Muscle of leg (tissue), 16 donors: Measurements from ENCODE around the gene GMPPB. TPM values are rescaled to one million over a fixed set of nuclear protein-coding genes. Genes with fewer than 3 reads are reported as not detected.
A peak's percentile ranks its signal among the peaks of the same experiment; 100 is the strongest.

Experiments
- DNase-seq: peaks from one replicate; pipeline ENCODE4 v3.0.0; 2013
- H3K27ac ChIP-seq: one replicate; pipeline ENCODE4 v1.5.1; 2013; ENCODE audit warnings: mild to moderate bottlenecking, low read length, control low read depth
- H3K27me3 ChIP-seq: one replicate; pipeline ENCODE4 v1.6.1; 2013; ENCODE audit warnings: low read length; ENCODE audit not compliant: control insufficient read depth, insufficient read depth
- H3K36me3 ChIP-seq: one replicate; pipeline ENCODE4 v1.6.1; 2013; ENCODE audit warnings: low read length; ENCODE audit not compliant: control insufficient read depth, insufficient read depth
- H3K4me1 ChIP-seq: one replicate; pipeline ENCODE4 v1.6.1; 2013; ENCODE audit warnings: low read length; ENCODE audit not compliant: control insufficient read depth, insufficient read depth
- H3K4me3 ChIP-seq: one replicate; pipeline ENCODE4 v1.5.1; 2013; ENCODE audit warnings: low read length, control low read depth
- H3K9me3 ChIP-seq: replicated peaks from 2 replicates; pipeline ENCODE4 v1.6.1; 2013; ENCODE audit warnings: low read depth, low read length; ENCODE audit not compliant: control insufficient read depth
- WGBS: methylation state at CpG from one replicate; pipeline ENCODE4 v1.1.5; 2013; ENCODE audit warnings: missing lambda C conversion rate; ENCODE audit not compliant: insufficient coverage; 5-methylcytosine and 5-hydroxymethylcytosine counted together
- long read RNA-seq, 11 donors: transcript quantifications; one replicate each; lab custom pipeline, GENCODE V29; 2026
- polyA plus RNA-seq, 8 donors: library from polyadenylated mRNA; unstranded; fragments of 120-200 nt; gene quantifications; one replicate each; pipeline versions ENCODE4 v1.2.1 to v1.2.3, GENCODE V29; 2013; ENCODE audit warnings: inconsistent platforms in 1 of 8, low replicate concordance in 1 of 8; ENCODE audit not compliant: insufficient read length in 8 of 8, insufficient read depth in 1 of 8
- total RNA-seq: library from RNA; stranded (reverse); fragments of 120-200 nt; gene quantifications from one replicate; pipeline ENCODE4 v1.2.4, GENCODE V29; 2013

Gene GMPPB
- total RNA-seq: 12.2 TPM
- 10 to 100 TPM; 11.1 to 15.3 (median 12.7) TPM for polyA plus RNA-seq
- long read RNA-seq, donor 1, partial matches to known transcripts: 0 of 2 reads
- long read RNA-seq, donor 1, other reads (novel, unspliced or antisense): 0 of 2 reads
- long read RNA-seq, donor 2: 0 reads
- long read RNA-seq, donor 3, partial matches to known transcripts: 0 of 2 reads
- long read RNA-seq, donor 3, other reads (novel, unspliced or antisense): 0 of 2 reads
- long read RNA-seq, donor 4, partial matches to known transcripts: 11 of 16 reads
- long read RNA-seq, donor 4, other reads (novel, unspliced or antisense): 0 of 16 reads
- long read RNA-seq, donor 5, transcript GMPPB-202 (9 exons, 1,582 nt): major isoform, 6 of 25 reads
- long read RNA-seq, donor 5, partial matches to known transcripts: 19 of 25 reads
- long read RNA-seq, donor 5, other reads (novel, unspliced or antisense): 0 of 25 reads
- long read RNA-seq, donor 6, transcript GMPPB-202 (9 exons, 1,582 nt): major isoform, 12 of 16 reads
- long read RNA-seq, donor 6, partial matches to known transcripts: 0 of 16 reads
- long read RNA-seq, donor 6, other reads (novel, unspliced or antisense): 0 of 16 reads
- long read RNA-seq, donor 7, partial matches to known transcripts: 0 of 2 reads
- long read RNA-seq, donor 7, other reads (novel, unspliced or antisense): 0 of 2 reads
- long read RNA-seq, donor 8, partial matches to known transcripts: 6 of 6 reads
- long read RNA-seq, donor 8, other reads (novel, unspliced or antisense): 0 of 6 reads
- long read RNA-seq, donor 9, partial matches to known transcripts: 0 of 5 reads
- long read RNA-seq, donor 9, other reads (novel, unspliced or antisense): 0 of 5 reads
- long read RNA-seq, donor 10, partial matches to known transcripts: 10 of 13 reads
- long read RNA-seq, donor 10, other reads (novel, unspliced or antisense): 0 of 13 reads
- long read RNA-seq, donor 11, partial matches to known transcripts: 0 of 4 reads
- long read RNA-seq, donor 11, other reads (novel, unspliced or antisense): 0 of 4 reads

DNA sequence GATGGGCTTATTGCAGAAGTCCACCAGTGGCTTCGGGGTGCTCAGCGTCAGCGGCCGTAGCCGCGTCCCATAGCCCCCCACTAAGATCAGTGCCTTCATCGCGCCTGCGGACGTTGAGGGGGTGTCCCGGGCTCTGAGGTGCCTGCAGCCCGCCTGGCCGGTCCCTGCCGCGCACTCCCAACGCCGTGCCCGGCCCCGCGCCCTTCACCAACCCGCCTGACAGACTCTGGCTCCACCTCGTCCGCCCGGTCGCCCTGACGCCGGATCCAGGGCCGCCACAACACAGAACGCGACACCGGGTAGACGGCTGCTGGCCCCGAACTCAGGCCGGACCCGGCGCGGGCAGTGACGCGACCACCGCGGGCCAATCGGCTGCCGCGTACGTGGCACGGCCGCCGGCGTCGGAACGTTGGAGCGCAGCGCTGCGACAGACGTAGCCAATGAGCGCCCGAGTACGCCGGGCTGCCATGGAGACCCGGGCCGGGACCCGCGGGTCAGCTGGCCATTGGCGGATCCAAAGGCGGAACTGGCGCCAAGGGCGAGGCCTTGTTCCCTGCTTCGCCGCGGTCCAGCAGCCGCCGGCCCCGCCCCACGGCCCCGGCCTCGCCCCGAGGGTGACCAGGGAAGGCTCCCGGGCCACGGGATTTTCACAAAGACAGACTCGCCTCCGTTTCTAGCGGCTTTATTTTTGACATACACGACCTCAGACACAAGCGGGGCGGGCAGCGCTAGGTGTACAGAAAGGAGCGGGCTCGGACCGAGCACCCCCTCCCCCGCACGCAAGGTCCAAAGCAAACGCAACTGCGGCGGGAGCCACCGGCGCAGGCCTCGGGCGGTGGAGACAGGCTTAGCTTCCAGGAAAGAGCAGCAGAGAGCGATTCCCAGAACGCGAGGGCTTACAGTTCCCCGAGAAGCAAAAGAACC is at the start of gene GMPPB:
Gene GMPPB (minus strand): TSS at position 324 of the 924 bp plus-strand sequence. CDS start 225 bp downstream, at position 99.
- Histone ChIP-seq H3K9me3 (no peaks in the 10 kb centered on the region), H3K27ac (peak within 1 kb of the TSS; percentile 95), H3K4me3 (peak within 1 kb of the TSS; percentile 99), H3K36me3 (peaks cover 62% of the 10 kb centered on the region), H3K27me3 (no peaks in the 10 kb centered on the region), H3K4me1 (peaks cover 30% of the 10 kb centered on the region)
- under 1% methylated on average over 99 of the region's 102 CpGs for WGBS
- peak; percentile 99 for DNase-seq

- Histone ChIP-seq H3K27ac (no peak overlapping the region), H3K36me3 (peaks cover 7% of the 10 kb centered on the region), H3K4me3 (no peak overlapping the region), H3K9me3 (no peaks in the 10 kb centered on the region), H3K27me3 (no peaks in the 10 kb centered on the region), H3K4me1 (no peaks in the 10 kb centered on the region)
- no peak for DNase-seq
- no CpG with 5 or more reads among the region's 2 CpGs for WGBS
Measured at GRCh38 chr3:49772703-49773102, 49.0 kb upstream of the GMPPB start.

- WGBS: no CpG with 5 or more reads among the region's 1 CpG
- Histone ChIP-seq H3K4me3 (no peak overlapping the region), H3K4me1 (no peaks in the 10 kb centered on the region), H3K36me3 (peaks cover 7% of the 10 kb centered on the region), H3K27ac (no peak overlapping the region), H3K9me3 (no peaks in the 10 kb centered on the region), H3K27me3 (no peaks in the 10 kb centered on the region)
- no peak for DNase-seq
Measured at GRCh38 chr3:49771340-49771938, 47.7 kb upstream of the GMPPB start.

- Histone ChIP-seq H3K36me3 (peaks cover 4% of the 10 kb centered on the region), H3K9me3 (no peaks in the 10 kb centered on the region), H3K4me3 (no peak overlapping the region), H3K27ac (no peak overlapping the region), H3K4me1 (no peaks in the 10 kb centered on the region), H3K27me3 (no peaks in the 10 kb centered on the region)
- no peak for DNase-seq
Measured at GRCh38 chr3:49769926-49770325, 46.2 kb upstream of the GMPPB start.

- Histone ChIP-seq H3K4me1 (no peaks in the 10 kb centered on the region), H3K36me3 (peaks cover 4% of the 10 kb centered on the region), H3K27me3 (no peaks in the 10 kb centered on the region), H3K27ac (no peak overlapping the region), H3K4me3 (no peak overlapping the region), H3K9me3 (no peaks in the 10 kb centered on the region)
- DNase-seq: no peak
- no CpG with 5 or more reads among the region's 3 CpGs for WGBS
Measured at GRCh38 chr3:49769286-49769915, 45.6 kb upstream of the GMPPB start.

DNA sequence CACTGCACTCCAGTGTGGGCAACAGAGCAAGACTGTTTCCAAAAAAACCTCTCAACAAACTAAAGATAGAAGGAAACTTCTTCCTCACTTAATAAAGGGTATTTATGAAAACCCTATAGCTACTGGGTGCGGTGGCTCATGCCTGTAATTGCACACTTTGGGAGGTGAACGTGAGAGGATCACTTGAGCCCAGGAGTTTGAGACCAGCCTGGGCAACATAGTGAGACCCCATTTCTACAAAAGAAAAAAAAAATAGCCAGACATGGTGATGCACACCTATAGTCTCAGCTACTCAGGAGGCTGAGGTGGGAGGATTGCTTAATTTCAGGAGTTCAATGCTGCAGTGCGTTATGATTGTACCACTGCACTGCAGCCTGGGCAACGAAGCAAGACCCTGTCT is 40.2 kb upstream of the GMPPB start:
- Histone ChIP-seq H3K4me1 (no peaks in the 10 kb centered on the region), H3K27me3 (no peaks in the 10 kb centered on the region), H3K9me3 (no peaks in the 10 kb centered on the region), H3K4me3 (no peak overlapping the region), H3K27ac (no peak overlapping the region), H3K36me3 (peaks cover 3% of the 10 kb centered on the region)
- WGBS: no CpG with 5 or more reads among the region's 4 CpGs
- no peak for DNase-seq

DNA sequence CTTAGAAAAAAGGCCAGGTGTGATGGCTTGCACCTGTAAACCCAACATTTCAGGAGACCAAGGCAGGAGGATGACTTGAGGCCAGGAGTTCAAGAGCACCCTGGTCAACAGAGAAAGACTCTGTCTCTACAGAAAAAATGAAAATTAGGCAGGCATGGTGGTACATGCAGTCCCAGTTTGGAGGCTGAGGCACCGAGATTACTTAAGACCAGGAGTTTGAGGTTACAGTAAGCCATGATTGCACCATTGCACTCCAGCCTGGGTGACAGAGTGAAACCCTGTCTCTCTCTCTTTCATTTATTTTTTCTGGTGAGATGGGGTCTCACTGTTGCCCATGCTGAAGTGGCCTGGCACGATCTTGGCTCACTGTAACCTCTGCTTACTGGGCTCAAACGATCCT is 37.9 kb upstream of the GMPPB start:
- no peak for DNase-seq
- WGBS: 100% methylated on average over 1 of the region's 3 CpGs
- peaks cover 3% of the 10 kb centered on the region for H3K36me3 ChIP-seq
- no peaks in the 10 kb centered on the region for H3K27me3 ChIP-seq
- H3K9me3 ChIP-seq: no peaks in the 10 kb centered on the region
- H3K4me3 ChIP-seq: no peak overlapping the region
- no peak overlapping the region for H3K27ac ChIP-seq
- no peaks in the 10 kb centered on the region for H3K4me1 ChIP-seq

- no peak for DNase-seq
- peaks cover 3% of the 10 kb centered on the region for H3K36me3 ChIP-seq
- H3K4me3 ChIP-seq: no peak overlapping the region
- no peaks in the 10 kb centered on the region for H3K27me3 ChIP-seq
- WGBS: no CpG with 5 or more reads among the region's 1 CpG
- no peak overlapping the region for H3K27ac ChIP-seq
- no peaks in the 10 kb centered on the region for H3K4me1 ChIP-seq
- no peaks in the 10 kb centered on the region for H3K9me3 ChIP-seq
Measured at GRCh38 chr3:49759226-49759625, 35.5 kb upstream of the GMPPB start.

DNA sequence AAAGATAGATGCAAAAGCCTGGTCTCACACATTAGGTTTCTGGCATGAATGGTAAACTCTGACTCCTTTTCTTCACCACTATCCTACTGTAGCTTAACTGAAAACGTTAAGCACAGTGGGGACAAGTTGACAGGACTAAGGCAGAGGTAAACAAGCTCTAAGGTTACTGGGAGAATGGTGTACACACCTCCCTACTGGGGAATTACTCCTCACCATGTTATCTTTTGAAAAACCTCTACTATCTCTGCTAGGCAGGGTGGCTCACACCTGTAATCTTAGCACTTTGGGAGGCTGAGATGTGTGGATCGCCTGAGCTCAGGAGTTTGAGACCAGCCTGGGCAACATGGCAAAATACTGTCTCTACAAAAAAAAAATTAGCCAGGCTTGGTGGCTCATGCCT is 33.4 kb upstream of the GMPPB start:
- no peak overlapping the region for H3K4me3 ChIP-seq
- peaks cover 3% of the 10 kb centered on the region for H3K36me3 ChIP-seq
- no peak for DNase-seq
- WGBS: no CpG with 5 or more reads among the region's 2 CpGs
- H3K9me3 ChIP-seq: no peaks in the 10 kb centered on the region
- no peak overlapping the region for H3K27ac ChIP-seq
- no peaks in the 10 kb centered on the region for H3K4me1 ChIP-seq
- H3K27me3 ChIP-seq: no peaks in the 10 kb centered on the region
